Sigmoid colon (tissue), 4 donors: ENCODE results near the gene POU6F2.

Source experiments
- EP300 ChIP-seq, 4 donors: sonication (generic); formaldehyde crosslinking; IDR thresholded peaks; one replicate each; pipeline ENCODE4 v1.6.1; 2017; ENCODE audit warnings: antibody characterized with exemption in 4 of 4
- POLR2A ChIP-seq, 2 donors: fragments of 450-650 bp; IDR thresholded peaks; one replicate each; pipeline ENCODE4 v1.6.1; 2016; ENCODE audit warnings: antibody characterized with exemption in 2 of 2, mild to moderate bottlenecking in 2 of 2, moderate library complexity in 2 of 2
- POLR2AphosphoS5 ChIP-seq, 4 donors: sonication (generic); formaldehyde crosslinking; IDR thresholded peaks; one replicate each; pipeline ENCODE4 v1.6.1; 2017; ENCODE audit warnings: antibody characterized with exemption in 4 of 4
- TF ChIP-seq, protein P1 (sequence below), 4 experiments: fragments of 450-650 bp in 3 of 4; fragments of 200-600 bp in 1 of 4; IDR thresholded peaks; one replicate each; pipeline ENCODE4 v1.5.1; 2016 to 2019; ENCODE audit warnings: antibody characterized with exemption in 4 of 4, mild to moderate bottlenecking in 3 of 4, moderate library complexity in 2 of 4

DNA sequence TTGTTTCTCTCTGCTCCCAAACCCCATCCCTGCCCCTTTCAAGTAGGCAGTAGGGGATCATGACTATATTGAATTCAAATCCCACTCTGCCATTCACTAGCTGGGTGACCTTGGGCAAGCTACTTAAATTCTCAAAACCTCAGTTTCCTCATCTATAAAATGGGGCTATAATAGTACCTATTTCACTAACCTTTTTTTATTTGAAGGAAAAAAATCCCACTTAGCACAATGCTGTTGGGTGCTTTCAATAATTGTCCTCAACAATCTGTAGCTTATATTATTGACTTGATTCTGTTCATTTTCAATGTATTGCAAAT is 398.1 kb downstream of the POU6F2 start:
- TF ChIP-seq, protein P1, sequence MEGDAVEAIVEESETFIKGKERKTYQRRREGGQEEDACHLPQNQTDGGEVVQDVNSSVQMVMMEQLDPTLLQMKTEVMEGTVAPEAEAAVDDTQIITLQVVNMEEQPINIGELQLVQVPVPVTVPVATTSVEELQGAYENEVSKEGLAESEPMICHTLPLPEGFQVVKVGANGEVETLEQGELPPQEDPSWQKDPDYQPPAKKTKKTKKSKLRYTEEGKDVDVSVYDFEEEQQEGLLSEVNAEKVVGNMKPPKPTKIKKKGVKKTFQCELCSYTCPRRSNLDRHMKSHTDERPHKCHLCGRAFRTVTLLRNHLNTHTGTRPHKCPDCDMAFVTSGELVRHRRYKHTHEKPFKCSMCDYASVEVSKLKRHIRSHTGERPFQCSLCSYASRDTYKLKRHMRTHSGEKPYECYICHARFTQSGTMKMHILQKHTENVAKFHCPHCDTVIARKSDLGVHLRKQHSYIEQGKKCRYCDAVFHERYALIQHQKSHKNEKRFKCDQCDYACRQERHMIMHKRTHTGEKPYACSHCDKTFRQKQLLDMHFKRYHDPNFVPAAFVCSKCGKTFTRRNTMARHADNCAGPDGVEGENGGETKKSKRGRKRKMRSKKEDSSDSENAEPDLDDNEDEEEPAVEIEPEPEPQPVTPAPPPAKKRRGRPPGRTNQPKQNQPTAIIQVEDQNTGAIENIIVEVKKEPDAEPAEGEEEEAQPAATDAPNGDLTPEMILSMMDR (IDR thresholded peaks at IDR 0.05) = no peak
- TF ChIP-seq POLR2AphosphoS5 (IDR thresholded peaks at IDR 0.05) (no peak), POLR2A (IDR thresholded peaks at IDR 0.05) (no peak), EP300 (IDR thresholded peaks at IDR 0.05) (no peak)
